Activated T-cell treated with anti-CD3 and anti-CD28 coated beads, Interleukin-2, amount 50 U/mL, for 72 hours (primary cell): ENCODE measurements around the gene TIAM1. TPM values are rescaled to one million over a fixed set of nuclear protein-coding genes. Genes with fewer than 3 reads are reported as not detected.

Experiments used
- ATAC-seq, 2 donors: fragments of 150-1000 bp; cut with Tn5 transposase; replicated peaks in 1 of 2; 2 replicates each; pipeline ENCODE4 v1.10.0; 2021; ENCODE audit warnings: moderate library complexity in 2 of 2, mild to moderate bottlenecking in 1 of 2
- DNase-seq, 2 donors: peaks; one replicate each; pipeline ENCODE4 v3.0.0; 2021 to 2022; ENCODE audit warnings: mixed read lengths in 1 of 2
- H3K27ac Mint-ChIP-seq: one replicate; pipeline ENCODE4 v1.8.0; 2022; ENCODE audit warnings: mild to moderate bottlenecking, moderate library complexity, mixed read lengths
- H3K27me3 Mint-ChIP-seq: one replicate; pipeline ENCODE4 v1.8.0; 2022; ENCODE audit warnings: low read depth, mixed read lengths
- H3K36me3 Mint-ChIP-seq, 2 donors: one replicate each; pipeline ENCODE4 v1.8.0; 2022; ENCODE audit warnings: mixed read lengths in 2 of 2, mild to moderate bottlenecking in 1 of 2; ENCODE audit not compliant: insufficient read depth in 2 of 2
- H3K4me1 Mint-ChIP-seq: one replicate; pipeline ENCODE4 v1.8.0; 2022; ENCODE audit warnings: low read depth, mixed read lengths
- H3K4me3 Mint-ChIP-seq, 2 donors: one replicate each; pipeline ENCODE4 v1.8.0; 2022; ENCODE audit warnings: mild to moderate bottlenecking in 2 of 2, mixed read lengths in 2 of 2, moderate library complexity in 2 of 2
- H3K9me3 Mint-ChIP-seq, 2 donors: one replicate each; pipeline ENCODE4 v1.8.0; 2022; ENCODE audit warnings: mixed read lengths in 2 of 2
- total RNA-seq, 2 donors: library from RNA; stranded (reverse); gene quantifications; one replicate each; pipeline ENCODE4 v1.2.3, GENCODE V29; 2022

Gene TIAM1
- total RNA-seq, 2 donors from 2014 or later = 62.2 to 63.7 TPM

DNA sequence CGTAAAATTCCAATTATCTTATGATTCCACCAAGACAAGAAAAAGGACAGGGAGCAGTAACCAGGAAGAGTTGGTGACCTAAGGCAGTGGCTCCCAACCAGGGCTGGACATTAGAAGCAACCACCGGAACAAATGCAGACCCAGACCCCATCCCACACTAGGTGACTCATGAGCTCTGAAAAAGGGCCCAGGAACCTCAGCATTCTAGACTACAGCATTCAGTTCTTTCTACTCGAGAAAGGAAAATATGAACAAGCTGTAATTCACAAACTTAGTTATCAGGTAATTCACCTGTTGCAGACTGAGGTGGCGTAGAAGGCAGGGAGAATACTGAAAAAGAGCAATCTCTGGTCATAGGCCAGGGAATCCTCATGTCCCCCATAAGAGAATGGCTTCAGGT lies 167.3 kb downstream of the TIAM1 start:
- Mint-ChIP-seq H3K36me3 (peaks cover 17 to 19% of the 10 kb centered on the region in 2 donors), H3K9me3 (no peaks in the 10 kb centered on the region), H3K4me1 (peaks cover 83% of the 10 kb centered on the region), H3K27me3 (no peaks in the 10 kb centered on the region), H3K4me3 (peak overlapping the region; percentile 50 to 67), H3K27ac (peak overlapping the region; percentile 56)
- ATAC-seq (peak; percentile 56 to 62), DNase-seq (no peak)

DNA sequence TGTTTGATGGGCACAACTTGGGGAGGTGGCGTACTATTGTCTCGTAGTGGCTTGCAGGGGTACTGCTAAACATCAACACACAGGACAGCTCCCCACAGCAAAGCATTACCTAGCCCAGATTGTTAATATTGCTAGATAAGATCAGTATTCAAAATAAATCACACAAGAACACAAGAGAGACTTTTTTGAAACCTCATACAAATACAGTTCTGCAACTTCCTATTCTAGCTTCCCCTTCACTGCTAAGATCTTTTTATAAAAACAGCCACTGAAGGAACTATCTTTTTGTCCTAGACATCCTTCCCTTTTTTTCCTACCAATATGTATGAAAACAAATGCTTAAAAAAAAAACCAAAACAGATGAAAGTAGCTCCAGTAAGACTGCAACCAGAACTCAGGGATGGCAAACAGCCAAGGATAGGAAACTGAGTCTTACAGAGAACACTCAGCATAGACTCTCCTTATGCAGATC lies 167.9 kb downstream of the TIAM1 start:
- ATAC-seq = no peak
- peak overlapping the region; percentile 50 to 67 for H3K4me3 Mint-ChIP-seq
- peaks cover 14 to 20% of the 10 kb centered on the region in 2 donors for H3K36me3 Mint-ChIP-seq

DNA sequence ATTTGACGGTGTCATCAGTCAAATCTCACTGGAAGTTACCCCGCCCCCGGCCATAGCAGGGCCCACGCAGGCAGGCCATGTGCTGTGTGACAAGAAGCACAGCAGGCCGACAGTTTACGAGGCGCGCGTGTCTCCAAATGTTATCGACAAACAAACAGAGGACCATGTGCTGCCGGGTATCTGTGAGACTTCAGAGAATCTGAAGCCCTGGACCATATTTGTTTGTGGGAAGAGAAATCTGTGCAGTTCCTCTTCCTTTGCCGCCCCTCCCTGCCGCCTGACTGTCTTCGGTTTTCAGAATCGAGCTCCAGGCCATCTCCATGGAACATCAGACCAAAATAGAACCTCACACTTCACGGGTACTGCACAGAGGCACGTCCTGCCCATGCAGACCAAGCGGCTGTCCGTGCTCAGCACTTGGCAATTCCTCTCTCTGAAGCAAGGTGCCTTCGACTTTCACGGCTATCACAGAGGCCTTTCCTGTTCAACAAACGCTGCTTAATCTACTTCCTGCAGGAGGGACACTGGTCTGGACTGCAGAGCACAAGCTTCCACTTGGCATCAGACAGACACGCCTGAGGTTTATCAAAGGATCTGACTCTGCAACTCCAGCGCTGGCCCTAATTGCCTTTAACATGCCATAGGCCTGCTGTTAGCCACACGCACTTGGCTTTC lies 170.0 kb downstream of the TIAM1 start:
- H3K27ac Mint-ChIP-seq = peak overlapping the region; percentile 87
- no peaks in the 10 kb centered on the region for H3K27me3 Mint-ChIP-seq
- H3K4me1 Mint-ChIP-seq = peaks cover 91% of the 10 kb centered on the region
- H3K36me3 Mint-ChIP-seq = peaks cover 10 to 16% of the 10 kb centered on the region in 2 donors
- peak overlapping the region; percentile 79 to 88 for H3K4me3 Mint-ChIP-seq
- H3K9me3 Mint-ChIP-seq = no peaks in the 10 kb centered on the region
- peak; percentile 53 to 59 for DNase-seq
- ATAC-seq = peak; percentile 51 to 61

More for the DNA sequence above, 167.9 kb downstream of the TIAM1 start:
- H3K9me3 Mint-ChIP-seq = no peaks in the 10 kb centered on the region
- H3K4me1 Mint-ChIP-seq = peaks cover 84% of the 10 kb centered on the region
- H3K27ac Mint-ChIP-seq = peak overlapping the region; percentile 56
- no peaks in the 10 kb centered on the region for H3K27me3 Mint-ChIP-seq
- DNase-seq = no peak

DNA sequence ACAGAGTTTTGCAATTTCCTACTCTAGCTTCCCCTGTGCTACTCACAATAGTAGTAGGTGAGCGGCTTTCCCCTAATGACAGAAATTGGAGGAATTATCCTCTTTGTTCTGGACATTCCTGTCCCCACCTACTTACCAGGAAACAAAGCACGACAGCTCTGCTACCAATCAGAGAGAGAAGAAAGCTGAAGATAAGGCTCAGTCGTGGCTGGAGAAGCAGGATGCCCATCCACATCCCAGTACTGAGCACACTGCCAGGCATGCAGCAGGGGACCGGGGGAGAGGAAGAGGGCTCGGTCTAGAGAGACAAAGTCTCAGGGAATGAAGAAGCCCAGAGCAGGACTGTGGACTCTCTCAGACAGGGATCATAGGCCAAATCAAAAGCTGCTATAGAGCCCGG lies 171.7 kb downstream of the TIAM1 start:
- Mint-ChIP-seq H3K27me3 (no peaks in the 10 kb centered on the region), H3K4me3 (peak overlapping the region; percentile 47 to 77), H3K27ac (peak overlapping the region; percentile 92), H3K9me3 (no peaks in the 10 kb centered on the region), H3K4me1 (peaks cover 97% of the 10 kb centered on the region), H3K36me3 (peaks cover 8 to 18% of the 10 kb centered on the region in 2 donors)
- ATAC-seq = no peak
- no peak for DNase-seq

DNA sequence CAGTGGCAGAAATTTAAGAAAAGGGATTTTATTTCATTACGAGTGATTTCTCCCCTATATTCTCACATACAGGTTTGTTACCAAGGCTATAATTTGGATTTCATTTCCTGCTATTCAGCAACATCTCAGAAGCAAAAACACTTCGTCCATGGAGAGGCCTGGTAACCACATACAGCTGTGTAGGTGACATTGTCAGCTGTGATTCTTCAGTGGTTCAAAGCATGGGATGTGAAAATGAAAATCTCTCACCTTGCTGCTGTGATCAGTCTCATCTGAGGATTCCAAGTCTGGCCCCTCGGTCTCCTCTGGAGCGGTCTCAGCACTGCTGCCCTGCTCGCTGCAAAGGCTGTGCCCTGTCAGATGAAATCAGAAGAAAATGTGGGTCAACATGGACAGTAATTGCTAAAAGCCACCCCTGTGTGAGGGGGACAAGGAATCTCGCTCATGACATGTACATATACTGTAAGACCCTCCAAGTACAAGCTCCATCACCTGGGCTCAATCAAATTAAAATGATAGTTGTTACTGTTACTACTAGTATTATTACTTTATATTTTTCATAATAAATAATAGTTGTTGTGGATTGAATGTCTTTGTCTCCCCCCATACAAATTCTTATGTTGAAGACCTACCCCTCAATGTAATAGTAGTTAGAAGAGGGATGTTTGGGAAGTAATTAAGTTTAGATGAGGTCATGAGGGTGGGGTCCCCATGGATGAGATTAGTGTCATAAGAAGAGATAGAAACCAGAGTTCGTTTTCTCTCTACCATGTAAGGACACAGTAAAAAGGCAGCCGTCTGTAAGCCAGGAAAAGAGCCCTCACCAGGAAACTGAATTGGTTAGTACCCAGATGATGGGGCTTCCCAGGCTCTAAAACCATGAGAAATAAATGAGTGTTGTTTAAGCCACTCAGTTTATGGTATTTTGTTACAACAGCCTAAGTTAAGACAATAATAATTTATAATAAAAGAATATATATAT lies 179.1 kb downstream of the TIAM1 start:
- Mint-ChIP-seq H3K4me1 (peaks cover 97% of the 10 kb centered on the region), H3K27me3 (no peaks in the 10 kb centered on the region), H3K27ac (peak overlapping the region; percentile 88), H3K4me3 (peak overlapping the region; percentile 29 to 49), H3K36me3 (peaks cover 15 to 22% of the 10 kb centered on the region in 2 donors), H3K9me3 (no peaks in the 10 kb centered on the region)
- DNase-seq = no peak
- ATAC-seq = peak; percentile 68 to 71

DNA sequence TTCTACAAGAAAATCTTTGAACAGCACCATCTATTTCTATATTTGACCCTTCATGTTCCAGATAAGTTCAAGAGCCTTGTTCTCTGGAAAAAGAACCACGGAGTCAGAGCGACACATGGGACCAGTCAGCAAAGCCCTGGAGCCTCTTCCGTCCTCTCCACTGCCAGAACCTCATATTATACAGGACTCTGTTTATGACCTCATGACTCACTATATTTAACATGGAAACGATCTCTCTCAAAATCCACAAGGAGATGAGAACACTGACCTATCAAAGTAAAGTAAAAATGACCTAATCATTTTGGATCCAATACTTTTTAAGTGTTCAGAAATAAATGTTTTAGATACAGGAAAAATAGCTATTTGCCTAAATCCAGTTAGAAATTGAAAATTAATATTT lies 181.2 kb downstream of the TIAM1 start:
- Mint-ChIP-seq H3K9me3 (no peaks in the 10 kb centered on the region), H3K4me3 (peak overlapping the region; percentile 56 to 80), H3K4me1 (peaks cover 92% of the 10 kb centered on the region), H3K27ac (peak overlapping the region; percentile 87), H3K36me3 (peaks cover 16 to 23% of the 10 kb centered on the region in 2 donors), H3K27me3 (no peaks in the 10 kb centered on the region)
- DNase-seq (no peak), ATAC-seq (no peak)

DNA sequence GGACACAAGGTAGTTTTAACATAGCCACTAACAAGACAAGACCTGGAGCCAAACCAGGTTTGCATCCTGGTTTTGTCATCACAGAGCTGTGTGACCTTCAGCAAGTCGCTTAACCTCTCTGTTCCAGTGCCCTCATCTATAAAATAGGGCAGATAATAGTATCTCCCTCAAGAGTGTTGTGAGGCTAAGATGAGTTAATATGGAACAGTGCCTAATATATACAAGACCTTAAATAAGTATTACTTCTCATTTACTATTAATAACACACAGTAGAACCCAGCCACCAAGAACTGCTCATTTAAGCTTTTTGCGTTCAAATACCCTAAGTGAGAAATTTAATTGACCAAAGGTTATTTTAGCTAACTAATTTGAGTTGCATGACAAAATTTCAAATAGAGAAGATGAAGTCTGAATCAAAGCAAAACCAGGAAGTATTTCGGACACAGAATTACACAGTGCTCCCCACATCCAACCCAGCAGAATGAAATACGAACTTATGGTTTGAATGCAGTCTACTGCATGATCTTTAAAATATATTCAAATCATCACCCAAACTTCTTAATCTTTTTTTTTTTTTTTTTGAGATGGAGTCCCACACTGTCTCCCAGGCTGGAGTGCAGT lies 181.9 kb downstream of the TIAM1 start:
- DNase-seq (no peak), ATAC-seq (no peak)
- Mint-ChIP-seq H3K4me3 (peak overlapping the region; percentile 56 to 80), H3K4me1 (peaks cover 86% of the 10 kb centered on the region), H3K9me3 (peaks cover 0 to 2% of the 10 kb centered on the region in 2 donors), H3K36me3 (peaks cover 21 to 26% of the 10 kb centered on the region in 2 donors), H3K27me3 (no peaks in the 10 kb centered on the region), H3K27ac (peak overlapping the region; percentile 87)

DNA sequence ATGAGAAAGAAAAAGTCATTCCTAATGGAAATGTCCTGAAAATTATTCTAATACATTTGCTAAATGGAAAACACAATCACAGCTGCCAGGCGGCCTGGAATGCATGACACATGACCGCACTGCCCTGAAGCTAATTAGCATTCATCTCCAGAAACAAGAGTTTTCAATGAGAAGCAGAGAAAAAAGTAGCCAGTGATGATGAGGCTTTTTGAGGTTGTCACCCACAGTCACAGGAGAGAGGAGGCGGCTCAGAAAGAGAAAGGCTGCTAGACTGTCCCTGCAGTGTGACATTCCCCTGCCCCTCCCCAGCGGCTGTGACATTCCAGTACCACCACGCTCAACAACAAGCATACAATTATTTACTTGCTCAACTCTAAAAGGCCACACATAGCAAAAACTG lies 182.9 kb downstream of the TIAM1 start:
- peak overlapping the region; percentile 87 for H3K27ac Mint-ChIP-seq
- peaks cover 0 to 2% of the 10 kb centered on the region in 2 donors for H3K9me3 Mint-ChIP-seq
- ATAC-seq (peak; percentile 67 to 70), DNase-seq (peak in 1 of 2 donors; percentile 23)
- peaks cover 76% of the 10 kb centered on the region for H3K4me1 Mint-ChIP-seq
- H3K36me3 Mint-ChIP-seq = peaks cover 21 to 29% of the 10 kb centered on the region in 2 donors
- no peaks in the 10 kb centered on the region for H3K27me3 Mint-ChIP-seq
- H3K4me3 Mint-ChIP-seq = peak overlapping the region; percentile 15 to 80

DNA sequence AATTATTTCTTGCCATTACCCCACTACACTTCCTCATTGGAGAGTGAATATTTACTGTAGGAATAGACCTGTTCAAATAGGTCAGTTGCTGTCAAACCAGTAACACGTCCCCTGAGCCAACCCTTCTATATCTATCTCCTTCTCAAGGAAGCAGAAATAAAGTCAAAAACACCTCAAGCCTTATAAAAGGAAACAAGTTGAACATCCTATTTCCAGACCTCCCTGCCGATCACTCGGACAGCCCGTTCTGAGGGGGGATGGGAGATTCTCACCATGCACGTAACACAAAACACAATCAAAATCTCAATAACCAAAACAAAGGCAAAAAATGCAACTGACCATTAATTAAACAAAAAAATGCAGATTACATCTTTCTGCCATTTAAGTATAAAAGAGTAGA lies 184.3 kb downstream of the TIAM1 start:
- Mint-ChIP-seq H3K4me1 (peaks cover 69% of the 10 kb centered on the region), H3K36me3 (peaks cover 21 to 36% of the 10 kb centered on the region in 2 donors), H3K27ac (peak overlapping the region; percentile 80), H3K27me3 (no peaks in the 10 kb centered on the region), H3K4me3 (peak overlapping the region; percentile 77 to 80), H3K9me3 (peaks cover 0 to 5% of the 10 kb centered on the region in 2 donors)
- ATAC-seq = no peak
- no peak for DNase-seq

DNA sequence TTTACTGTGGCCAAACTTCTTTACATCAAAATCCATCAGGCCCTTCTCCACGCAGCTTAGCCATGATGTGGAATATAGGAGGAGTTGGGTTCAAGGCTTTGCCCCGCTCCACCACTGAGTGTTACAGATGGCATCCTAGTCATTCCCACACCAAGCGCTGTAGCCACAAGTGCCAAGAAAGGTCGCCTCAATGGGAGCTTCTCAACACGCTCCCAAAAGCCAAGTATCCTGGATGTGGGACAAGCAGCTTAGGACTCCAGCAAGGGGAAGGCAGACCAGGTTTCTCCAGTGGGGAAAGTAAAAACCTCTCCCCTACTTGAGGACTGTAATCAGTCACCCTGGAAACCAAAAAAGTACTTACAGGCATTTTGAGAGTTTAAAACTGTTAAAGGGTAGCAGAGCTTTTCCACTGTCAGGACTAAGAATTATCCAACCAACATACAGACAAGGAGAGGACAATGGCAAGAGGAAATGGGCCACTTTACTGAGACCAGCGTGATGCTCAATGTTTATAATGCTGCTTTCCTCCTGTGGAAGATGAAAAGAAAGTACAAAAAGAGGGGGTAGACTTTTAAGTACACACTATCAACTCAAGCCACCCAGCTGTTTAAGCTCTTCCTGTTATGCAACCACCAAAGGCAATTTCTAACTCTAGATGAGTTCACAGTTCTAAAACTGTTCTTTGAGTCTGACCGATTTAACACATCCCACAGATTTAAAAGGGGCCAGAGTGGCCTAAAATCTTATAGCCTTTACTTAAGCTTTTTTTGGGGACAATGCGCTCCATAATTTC lies 185.1 kb downstream of the TIAM1 start:
- DNase-seq = no peak
- peaks cover 0 to 5% of the 10 kb centered on the region in 2 donors for H3K9me3 Mint-ChIP-seq
- peak overlapping the region; percentile 77 to 80 for H3K4me3 Mint-ChIP-seq
- H3K4me1 Mint-ChIP-seq = peaks cover 64% of the 10 kb centered on the region
- ATAC-seq = peak; percentile 55 to 64
- H3K27ac Mint-ChIP-seq = peak overlapping the region; percentile 80
- no peaks in the 10 kb centered on the region for H3K27me3 Mint-ChIP-seq
- H3K36me3 Mint-ChIP-seq = peaks cover 25 to 43% of the 10 kb centered on the region in 2 donors

DNA sequence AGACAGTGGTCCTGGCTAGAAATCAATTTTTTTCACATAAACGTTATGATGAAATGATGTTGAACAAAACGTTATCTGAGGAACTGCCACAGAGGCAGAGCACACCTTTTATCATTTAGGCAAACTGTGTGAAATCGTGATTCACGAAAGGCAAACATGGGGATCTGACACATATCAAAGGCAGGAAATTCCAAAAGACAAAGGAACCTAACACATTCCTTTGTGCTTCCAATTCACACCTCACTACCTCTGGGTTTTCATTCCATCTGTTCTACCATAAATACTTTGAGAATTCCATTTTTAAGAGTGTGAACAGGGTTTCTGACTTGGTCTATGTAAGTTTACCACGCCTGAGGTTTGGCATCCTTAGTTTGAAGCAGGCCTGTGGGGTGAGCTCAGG lies 186.3 kb downstream of the TIAM1 start:
- Mint-ChIP-seq H3K4me3 (no peak overlapping the region), H3K9me3 (peaks cover 0 to 5% of the 10 kb centered on the region in 2 donors), H3K27ac (no peak overlapping the region), H3K4me1 (peaks cover 52% of the 10 kb centered on the region), H3K36me3 (peaks cover 20 to 44% of the 10 kb centered on the region in 2 donors), H3K27me3 (no peaks in the 10 kb centered on the region)
- DNase-seq = no peak
- no peak for ATAC-seq

DNA sequence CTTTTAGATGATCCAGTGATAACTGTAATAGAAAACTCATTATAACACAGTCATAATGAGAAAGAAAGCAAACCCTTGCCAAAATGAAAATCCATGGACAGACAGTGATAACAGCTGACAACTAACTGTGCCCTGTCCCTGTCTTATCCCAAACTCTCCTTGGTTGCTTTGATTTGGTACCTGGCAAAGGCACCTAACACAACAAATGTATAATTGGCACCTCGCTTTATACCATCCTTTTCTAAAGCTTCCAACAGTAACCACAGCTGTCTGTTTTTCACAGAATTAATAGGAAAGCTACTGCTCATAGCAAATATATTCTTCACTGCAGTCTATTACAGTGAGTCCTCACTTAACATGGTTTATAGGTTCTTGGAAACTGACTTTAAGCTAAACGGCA lies 187.4 kb downstream of the TIAM1 start:
- peaks cover 41% of the 10 kb centered on the region for H3K4me1 Mint-ChIP-seq
- H3K4me3 Mint-ChIP-seq = no peak overlapping the region
- H3K9me3 Mint-ChIP-seq = peaks cover 0 to 5% of the 10 kb centered on the region in 2 donors
- H3K27me3 Mint-ChIP-seq = no peaks in the 10 kb centered on the region
- peak overlapping the region; percentile 57 for H3K27ac Mint-ChIP-seq
- DNase-seq (no peak), ATAC-seq (no peak)
- peaks cover 19 to 45% of the 10 kb centered on the region in 2 donors for H3K36me3 Mint-ChIP-seq
